LNCAP (cell line): ENCODE results near the gene PBLD.

Source experiments
- CTCF ChIP-seq: fragments of 450-650 bp; IDR thresholded peaks from 2 replicates; pipeline ENCODE4 v1.5.1; 2017; ENCODE audit warnings: mild to moderate bottlenecking

Gene PBLD

GRCh38 chr10:68359189-68359588 is 26.5 kb upstream of the PBLD start:
- no peak for TF ChIP-seq CTCF

DNA sequence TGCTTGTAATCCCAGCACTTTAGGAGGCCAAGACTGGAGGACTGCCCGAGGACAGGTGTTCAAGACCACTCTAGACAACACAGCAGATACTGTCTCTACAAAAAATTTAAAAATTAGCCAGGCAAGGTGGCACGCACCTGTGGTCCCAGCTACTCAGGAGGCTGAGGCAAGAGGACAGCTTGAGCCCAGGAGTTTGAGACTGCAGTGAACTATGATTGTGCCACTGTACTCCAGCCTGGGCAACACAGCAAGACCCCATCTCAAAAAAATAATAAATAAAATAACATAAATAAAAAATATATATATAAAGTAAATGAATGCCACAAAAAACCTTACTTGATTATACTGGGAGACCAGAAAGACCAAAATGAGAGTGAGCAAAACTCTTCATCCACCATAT is 20.8 kb upstream of the PBLD start:
- no peak for TF ChIP-seq CTCF

GRCh38 chr10:68348265-68348741 is 15.6 kb upstream of the PBLD start:
- peak; percentile 77 for TF ChIP-seq CTCF

- TF ChIP-seq CTCF = no peak
Measured at GRCh38 chr10:68346774-68347173, 14.0 kb upstream of the PBLD start.

DNA sequence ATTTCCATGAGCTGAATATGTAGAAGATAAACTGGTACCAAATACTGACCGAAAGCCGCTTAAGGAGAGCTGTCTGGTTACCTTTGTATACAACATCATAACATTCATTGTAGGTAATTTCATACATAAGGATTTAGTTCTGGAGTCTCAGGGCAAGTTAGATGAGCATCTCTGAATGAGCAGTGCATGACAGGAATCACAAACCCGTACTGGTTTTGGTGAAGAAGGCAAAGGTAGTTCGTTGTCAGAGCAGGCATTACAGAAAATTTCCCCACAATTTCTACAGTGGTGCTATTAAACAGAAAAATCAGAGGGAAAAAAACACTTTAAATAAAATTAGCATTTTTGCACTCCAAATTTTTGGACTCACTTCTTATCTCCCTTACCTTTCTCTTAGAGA is 12.9 kb upstream of the PBLD start:
- TF ChIP-seq CTCF = no peak

DNA sequence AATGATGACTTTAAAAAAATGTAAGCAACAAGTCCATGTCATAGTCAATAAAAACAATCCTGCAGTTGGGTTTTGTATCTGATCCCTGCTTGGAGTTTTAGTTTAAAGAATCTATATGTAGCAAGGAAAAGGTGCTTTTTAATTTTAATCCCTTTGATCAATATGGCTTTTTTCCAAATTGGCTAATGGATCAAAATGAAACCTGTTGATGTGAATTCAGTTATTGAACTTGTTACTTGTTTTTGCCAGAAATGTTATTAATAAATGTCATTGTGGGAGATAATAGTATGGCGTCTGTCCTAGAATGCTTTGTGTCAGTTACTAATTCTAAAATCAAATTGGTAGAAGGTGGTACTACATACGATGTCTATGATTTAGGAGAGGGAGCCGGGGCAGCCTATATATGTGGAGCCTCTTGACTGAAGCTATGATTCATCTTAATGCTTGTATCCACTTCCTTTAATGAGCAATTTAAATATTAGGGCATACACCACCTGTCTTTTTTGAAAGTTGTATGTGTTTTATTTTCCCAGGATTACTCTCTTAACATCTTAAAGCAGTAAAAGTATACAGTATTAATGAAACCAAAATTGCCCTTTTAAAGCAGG is 10.3 kb upstream of the PBLD start:
- TF ChIP-seq CTCF = no peak

DNA sequence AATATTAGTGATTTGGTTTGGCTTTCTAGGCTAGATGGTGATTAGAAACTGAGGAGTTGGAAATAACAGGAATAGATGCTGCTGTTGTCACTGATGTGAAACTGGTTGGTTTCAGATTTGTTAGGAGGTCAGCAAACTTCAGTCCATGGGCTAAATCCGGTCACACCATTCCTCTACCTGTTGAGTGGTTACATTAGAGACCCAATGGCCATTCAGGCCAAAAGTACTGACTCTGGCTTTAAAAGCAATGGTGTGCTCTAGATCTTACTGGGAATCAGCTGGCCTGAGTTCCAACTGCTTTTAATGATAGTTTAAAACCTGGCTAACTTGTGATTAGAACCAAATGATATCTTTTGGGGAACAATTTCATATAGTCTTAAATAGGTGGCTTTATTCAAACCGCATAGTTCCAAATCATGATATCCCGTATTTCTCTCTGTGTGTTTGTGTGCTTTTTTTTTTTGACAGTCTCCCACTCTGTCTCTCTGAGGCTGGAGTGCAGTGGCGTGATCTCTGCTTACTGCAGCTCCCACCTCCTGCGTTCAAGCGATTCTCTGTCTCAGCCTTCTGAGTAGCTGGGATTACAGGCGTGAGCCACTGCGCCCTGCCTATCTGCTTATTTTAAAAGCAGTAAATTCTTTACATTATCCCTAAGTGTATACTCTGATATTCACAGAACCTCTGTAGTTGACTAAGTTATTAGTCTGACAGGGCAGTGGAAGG is 7.8 kb upstream of the PBLD start:
- TF ChIP-seq CTCF = no peak
